Stimulated activated CD4-positive, alpha-beta T cell treated with anti-CD3 and anti-CD28 coated beads, Interleukin-2, amount 100 ng/mL, for 48 hours (primary cell): Measurements from ENCODE around the gene CALHM1.
A peak's percentile ranks its signal among the peaks of the same experiment; 100 is the strongest.

ENCODE experiments used
- DNase-seq, 2 donors: peaks; one replicate each; pipeline ENCODE4 v3.0.0-alpha.2; 2020

CALHM1 gene

DNA sequence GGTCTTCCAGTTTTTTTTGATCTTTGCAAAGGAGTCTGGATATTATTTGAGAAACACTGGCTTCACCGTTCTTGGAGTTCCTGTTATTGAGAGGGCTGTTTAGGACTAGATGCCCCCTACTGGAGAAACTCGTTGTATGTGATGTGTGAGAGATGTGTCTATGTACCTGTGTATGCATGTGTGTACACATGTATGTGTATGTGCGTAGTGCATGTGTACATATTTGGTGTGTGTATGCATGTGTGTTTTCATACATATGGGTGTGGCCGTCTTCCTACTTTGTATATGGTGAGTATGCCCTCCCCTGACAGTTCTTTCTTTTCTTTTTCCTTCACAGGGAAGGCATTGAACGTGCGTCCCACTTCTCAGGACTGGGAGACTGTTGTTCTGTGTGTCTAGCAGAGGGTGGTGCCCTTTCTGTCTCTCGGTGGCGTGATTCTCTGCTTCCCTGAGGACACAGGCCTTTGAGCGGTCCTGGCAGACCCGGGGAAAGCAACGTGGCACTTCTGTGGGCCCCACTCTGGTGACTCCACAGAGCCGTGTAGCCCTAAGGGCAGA, 23.4 kb upstream of the CALHM1 start:
- DNase-seq = no peak

- DNase-seq = no peak
These were observed 21.8 kb upstream of the CALHM1 start for GRCh38 chr10:103480521-103480920.

- no peak for DNase-seq
These were observed 20.4 kb upstream of the CALHM1 start, which contains the start of gene CALHM3 for GRCh38 chr10:103479135-103479534. Gene CALHM3 (minus strand): TSS chr10:103479240. CDS start chr10:103479032, 208 bp downstream.

- DNase-seq = no peak
These were observed 20.0 kb upstream of the CALHM1 start for GRCh38 chr10:103478671-103479070.

DNA sequence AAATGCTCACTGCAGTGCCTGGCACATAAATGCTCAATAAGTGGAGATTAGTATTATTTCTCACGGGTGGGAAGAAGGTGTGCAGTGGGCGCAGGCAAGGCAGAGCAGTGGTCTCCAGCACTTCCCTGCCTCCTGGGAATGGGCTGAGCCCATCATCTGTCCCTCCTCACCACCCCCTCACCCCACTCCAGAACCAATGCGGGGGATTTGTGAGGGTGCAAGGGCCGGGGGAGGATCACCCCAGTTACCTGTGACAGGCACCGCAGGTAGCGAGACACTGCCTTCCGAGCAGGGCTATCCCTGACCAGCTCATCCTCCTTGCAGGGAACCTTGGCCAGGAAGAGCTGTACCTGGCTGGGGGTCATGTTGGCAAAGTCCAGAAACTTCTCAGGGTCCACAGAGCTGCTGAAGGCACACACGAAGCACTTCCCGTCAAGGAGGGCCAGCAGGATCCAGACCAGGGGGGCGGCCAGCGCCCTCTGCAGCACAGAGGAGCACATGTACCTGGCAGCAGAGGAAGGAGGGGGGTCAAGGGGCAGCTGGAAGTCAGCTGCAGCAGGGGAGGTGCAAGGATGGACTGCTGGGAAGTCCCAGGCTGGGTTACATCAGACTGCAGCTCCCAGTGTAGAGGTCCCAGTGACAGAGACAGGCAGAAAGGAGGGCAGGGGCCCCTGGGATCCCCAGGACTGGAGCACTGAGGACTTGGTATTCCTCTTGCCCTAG, 17.5 kb upstream of the CALHM1 start:
- no peak for DNase-seq

- no peak for DNase-seq
These were observed 16.7 kb upstream of the CALHM1 start for GRCh38 chr10:103475437-103475836.

DNA sequence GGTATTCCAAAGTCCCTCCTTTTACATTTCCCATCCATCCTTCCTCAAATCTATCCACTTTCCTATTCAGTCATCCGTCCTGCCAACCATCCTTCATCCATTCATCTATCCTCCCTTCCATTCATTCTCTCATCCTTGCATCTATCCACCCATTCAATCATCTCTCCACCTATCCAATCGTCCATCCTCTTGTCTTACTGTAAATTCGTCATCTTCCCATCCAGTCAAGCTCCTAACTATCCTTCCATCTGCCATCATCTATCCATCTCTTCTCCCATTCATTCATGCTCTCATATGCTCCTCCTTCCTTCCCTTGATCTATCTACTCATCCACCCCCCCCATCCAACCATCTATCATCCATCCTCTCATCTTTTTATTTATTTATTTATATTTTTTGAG, 15.4 kb upstream of the CALHM1 start:
- DNase-seq = no peak

DNA sequence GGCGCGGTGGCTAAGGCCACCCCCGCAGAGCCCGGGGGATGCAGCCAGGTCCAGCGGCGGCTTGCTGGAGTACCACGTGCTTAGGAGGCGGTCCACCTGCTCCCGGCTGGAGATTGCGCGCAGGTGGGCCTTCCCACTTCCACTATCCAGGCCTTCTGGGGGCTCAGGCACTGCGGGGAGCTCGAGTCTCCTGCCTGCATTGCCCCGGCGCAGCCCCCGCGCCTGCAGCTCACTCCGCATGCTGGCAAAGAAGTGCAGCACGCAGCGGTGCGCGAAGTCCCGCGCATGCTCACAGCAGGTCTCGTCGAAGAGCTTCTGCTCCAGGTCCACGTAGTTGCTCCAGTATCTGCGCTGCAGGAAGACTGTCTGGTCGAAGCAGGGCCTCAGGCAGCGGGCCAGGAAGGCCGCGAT, 14.6 kb upstream of the CALHM1 start:
- no peak for DNase-seq

DNA sequence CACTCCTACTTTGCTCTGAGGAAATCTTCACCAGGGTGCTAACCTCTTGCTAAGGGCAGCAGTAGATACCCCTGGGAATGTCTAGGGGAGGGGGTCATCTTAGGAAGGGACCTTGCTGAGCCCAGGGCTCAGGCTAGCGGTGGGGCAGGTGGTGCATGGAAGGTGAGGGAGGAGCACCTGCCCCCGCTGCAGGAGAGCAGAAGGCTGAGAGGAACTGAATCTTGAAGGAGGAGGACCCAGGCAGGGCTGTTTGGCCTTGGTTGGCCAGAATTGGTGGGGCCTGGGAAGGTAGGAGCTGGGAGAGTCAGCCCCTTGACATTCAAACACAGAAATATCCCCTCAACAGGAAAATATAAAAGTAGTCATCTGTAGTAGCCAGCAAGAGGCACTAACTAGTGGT, 13.3 kb upstream of the CALHM1 start:
- no peak for DNase-seq

DNA sequence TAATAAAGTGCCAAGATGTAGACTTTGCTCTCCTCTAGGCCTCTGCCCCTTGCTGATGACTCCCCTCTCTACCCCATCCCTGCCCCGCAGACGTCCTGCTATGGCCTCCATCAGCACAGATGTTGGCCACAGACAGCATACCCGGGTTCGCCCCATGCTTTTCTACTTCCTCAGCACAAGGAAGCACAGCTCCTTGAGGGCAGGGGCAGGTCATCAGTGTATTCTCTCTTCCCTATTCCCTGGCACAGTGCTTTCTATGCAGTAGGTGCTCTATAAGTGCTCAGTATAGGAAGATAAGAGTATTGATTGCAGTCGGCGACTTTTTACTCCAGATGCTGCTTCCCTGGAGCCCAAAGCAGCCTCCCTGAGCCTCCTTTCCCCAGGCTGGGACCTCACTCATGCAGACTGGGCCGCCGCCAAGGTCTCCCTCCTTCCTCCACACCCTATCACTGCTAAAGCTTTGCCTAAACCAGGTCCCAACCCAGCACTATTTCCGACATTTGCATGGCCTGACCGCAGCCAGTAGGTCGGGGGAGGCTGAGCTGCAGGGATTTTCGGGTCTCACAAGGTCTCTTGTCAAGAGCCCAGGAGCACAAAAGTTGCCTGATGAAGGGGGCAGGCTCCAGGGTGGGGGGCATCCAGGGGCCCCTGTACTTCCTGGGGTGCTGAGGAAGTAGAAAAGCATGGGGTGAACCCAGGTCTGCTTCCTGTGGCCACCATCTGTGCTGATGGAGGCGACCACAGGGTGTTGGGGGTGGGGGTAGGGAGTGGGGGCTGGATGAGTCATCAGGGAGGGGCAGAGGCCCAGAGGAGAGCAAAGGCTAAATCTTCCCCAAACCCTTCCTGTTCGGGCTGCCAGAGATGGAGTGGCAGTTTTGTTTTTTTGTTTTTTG, 12.3 kb upstream of the CALHM1 start:
- DNase-seq = peak; percentile 37 to 46

DNA sequence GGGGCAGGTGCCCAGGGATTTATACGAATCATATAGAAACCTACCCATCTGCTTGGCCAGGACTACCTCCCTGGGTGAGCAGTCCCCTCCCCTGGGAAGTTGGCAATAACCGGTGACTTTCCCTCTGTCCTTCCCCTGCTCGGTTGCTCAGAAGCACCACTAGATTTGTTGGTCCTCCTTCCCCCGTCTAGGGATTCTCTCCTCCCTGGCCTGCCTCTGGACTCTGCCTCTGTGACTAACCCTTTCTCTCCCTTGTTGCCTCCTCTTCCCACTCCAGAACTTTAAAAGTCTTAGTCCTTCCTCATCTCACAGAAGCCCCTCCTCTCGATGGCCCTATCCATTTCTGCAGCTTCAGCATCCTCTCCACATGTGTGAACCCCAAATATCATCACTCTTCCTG, 10.5 kb upstream of the CALHM1 start:
- DNase-seq = no peak

DNA sequence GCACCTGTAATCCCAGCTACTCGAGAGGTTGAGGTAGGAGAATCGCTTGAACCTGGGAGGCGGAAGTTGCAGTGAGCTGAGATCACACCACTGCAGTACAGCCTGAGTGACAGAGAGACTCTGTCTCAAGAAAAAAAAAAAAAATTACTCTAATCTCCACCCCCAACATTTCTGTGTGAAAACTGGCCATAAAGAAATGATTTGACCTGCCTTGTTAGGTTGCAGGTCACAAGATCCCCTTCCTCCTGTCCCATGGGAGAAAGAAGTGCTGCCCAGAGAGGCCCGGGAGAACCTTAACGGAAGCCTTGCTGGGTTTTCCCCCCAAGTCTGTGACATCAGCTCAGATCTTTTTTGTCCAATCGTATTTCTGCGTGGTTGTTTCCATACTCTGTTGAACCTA, 8.7 kb upstream of the CALHM1 start:
- DNase-seq = no peak

GRCh38 chr10:103466734-103467133, 8.0 kb upstream of the CALHM1 start:
- DNase-seq = no peak

DNA sequence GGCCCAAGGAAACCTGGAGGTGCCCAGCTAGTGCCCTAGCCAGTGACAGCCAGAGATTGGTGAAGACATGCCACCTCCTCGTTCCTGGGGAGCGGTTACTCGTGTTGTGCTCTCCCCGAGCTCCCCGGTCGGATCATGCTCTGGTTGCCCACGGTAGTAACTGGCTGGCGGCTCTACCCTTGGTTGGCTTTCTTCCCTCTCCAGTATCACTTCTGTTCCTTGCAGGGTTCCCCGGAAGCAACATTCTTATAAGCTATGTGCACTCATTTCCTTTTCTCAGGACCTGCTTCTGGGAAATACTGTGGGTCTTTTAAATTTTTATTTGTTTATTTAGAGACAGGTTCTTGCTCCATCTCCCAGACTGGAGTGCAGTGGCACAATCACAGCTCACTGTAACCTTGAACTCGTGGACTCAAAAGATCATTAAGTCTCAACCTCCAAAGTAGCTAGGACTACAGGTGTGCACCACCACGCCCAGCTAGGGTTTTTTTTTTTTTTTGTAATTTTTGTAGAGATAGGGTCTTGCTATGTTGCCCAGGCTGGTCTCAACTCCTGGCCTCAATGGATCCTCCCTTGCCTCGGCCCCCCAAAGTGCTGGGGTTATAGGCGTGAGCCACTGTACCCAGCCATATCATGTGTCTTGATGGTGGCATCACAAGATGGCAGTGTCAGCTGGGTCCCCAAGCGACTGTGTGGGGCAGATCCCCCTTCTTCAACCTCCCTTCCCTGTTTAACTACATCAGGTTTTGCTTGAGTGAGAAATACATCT, 6.9 kb upstream of the CALHM1 start:
- DNase-seq = no peak

DNA sequence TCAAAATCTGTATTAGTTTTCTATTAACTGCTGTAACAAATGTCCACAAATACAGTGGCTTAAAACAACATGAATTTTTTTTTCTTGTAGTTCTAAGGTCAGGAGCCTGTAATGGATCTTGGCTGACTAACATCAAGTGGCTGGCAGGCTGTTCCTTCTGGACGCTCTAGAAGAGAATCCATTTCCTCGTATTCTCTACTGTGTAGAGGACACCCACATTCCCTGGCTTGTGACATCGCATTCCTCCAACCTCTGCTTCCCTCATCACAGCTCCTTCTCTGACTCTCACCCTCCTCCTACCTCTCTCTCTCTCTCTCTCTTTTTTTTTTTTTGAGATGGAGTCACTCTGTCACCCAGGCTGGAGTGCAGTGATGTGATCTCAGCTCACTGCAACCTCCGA, 4.8 kb upstream of the CALHM1 start:
- no peak for DNase-seq

- no peak for DNase-seq
These were observed 915 bp upstream of the CALHM1 start for GRCh38 chr10:103459615-103460014.

DNA sequence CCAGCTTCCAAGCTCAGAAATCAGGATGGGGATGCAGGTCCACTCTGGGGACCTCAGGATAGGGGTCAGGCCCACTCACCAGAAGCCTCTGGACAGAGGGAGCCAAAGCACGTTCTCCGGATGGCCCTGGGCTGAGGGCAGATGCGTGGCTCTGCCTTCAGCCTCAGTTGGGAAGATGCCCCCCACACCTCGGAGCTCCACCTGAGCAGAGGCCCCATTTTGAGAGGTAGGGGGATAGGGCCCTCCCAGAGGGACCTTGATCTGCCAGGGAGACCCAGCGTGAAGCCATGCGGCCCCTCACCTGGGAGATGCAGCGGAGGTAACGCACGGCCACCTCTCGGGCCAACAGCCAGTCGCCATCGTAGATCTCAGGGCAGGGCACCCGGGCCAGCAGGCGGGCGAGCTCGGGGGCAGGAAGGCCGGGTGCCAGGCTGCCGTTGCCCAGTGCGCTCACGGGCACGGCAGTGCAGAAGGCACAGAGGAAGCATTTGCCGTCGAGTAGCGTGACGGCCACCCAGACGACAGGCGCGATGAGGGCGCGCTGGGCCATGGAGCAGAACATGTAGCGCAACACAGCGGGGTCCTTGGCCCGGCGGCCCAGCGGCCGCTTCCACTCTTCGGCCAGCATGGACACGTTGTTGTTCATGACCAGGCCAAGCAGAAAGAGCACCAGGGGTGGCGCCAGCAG, 660 bp downstream of the CALHM1 start:
- DNase-seq = no peak

GRCh38 chr10:103457176-103457712, 1.5 kb downstream of the CALHM1 start:
- no peak for DNase-seq

DNA sequence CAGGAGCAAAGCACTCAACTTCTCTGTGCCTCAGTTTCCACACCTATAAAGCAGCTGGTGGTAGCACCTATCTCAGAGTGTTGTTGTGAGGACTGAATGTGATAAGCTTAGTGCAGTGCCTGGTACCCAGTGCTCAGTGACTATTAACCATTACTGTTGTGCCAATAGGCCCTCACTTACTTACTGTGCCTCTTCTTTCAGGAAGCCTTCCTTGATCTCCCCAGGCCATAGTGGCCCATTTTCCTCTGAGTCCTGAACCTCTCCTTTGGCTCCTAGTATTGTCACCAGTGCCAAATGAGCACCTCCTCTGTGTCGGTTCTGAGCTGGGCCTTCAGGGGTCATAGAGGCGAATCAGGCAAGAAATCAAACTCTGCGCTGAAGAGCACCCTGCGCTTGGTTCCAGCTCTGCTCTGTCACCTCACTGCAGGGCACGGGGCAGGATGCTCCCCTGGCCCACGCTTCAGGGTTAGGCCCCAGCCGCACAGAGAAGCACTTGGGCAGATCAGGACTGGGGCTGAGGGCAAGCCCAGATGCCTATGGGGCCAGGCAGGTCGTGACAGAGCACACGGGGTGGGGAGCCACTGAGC, 2.5 kb downstream of the CALHM1 start:
- no peak for DNase-seq

DNA sequence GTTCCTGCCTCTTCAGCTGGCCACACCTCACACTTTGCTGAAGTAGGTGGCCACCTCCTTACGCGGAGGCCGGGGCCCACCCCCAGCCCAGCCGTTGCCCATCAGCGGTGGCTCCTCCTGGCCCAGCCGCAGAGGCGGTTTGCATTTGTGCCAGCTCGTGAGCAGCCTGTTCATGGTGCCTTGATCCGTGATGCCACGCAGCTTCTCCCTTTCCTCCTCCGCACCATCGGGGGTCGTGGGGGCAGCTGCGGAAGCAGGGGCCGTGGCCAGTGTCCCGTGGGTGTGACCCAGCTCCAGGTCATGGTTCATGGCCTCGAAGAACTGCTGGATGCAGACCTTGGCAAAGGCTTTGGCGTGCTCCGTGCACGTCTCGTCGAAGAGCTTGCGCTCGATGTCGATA, 3.5 kb downstream of the CALHM1 start:
- no peak for DNase-seq

- no peak for DNase-seq
These were observed 4.7 kb downstream of the CALHM1 start for GRCh38 chr10:103454026-103454425.
